Measurements from ENCODE around the gene PRRG4.

The PRRG4 gene

DNA sequence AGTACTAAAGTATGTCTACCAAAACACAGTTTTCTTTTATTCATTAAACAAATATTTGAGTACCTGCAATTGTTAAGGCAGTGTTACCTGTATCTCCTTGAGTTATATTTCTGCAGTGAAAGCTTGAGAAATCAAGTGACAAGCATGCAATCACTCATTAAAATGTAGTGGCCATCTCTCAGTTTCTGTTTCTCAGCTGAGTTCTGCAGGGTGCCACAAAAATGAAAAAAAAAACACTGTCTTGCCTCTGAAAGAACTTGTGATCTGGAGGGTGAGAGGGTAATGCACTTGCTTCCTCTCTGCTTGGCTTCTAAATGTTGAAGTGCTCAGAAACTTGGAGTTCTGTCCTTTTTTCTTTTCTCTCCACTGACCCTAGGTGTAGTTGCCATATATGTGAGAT, 69.7 kb downstream of the PRRG4 start:
- TF ChIP-seq, protein P1, sequence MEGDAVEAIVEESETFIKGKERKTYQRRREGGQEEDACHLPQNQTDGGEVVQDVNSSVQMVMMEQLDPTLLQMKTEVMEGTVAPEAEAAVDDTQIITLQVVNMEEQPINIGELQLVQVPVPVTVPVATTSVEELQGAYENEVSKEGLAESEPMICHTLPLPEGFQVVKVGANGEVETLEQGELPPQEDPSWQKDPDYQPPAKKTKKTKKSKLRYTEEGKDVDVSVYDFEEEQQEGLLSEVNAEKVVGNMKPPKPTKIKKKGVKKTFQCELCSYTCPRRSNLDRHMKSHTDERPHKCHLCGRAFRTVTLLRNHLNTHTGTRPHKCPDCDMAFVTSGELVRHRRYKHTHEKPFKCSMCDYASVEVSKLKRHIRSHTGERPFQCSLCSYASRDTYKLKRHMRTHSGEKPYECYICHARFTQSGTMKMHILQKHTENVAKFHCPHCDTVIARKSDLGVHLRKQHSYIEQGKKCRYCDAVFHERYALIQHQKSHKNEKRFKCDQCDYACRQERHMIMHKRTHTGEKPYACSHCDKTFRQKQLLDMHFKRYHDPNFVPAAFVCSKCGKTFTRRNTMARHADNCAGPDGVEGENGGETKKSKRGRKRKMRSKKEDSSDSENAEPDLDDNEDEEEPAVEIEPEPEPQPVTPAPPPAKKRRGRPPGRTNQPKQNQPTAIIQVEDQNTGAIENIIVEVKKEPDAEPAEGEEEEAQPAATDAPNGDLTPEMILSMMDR (conservative IDR thresholded peaks at IDR 0.05), result no peak
- no peak overlapping the region for H3K27ac ChIP-seq

DNA sequence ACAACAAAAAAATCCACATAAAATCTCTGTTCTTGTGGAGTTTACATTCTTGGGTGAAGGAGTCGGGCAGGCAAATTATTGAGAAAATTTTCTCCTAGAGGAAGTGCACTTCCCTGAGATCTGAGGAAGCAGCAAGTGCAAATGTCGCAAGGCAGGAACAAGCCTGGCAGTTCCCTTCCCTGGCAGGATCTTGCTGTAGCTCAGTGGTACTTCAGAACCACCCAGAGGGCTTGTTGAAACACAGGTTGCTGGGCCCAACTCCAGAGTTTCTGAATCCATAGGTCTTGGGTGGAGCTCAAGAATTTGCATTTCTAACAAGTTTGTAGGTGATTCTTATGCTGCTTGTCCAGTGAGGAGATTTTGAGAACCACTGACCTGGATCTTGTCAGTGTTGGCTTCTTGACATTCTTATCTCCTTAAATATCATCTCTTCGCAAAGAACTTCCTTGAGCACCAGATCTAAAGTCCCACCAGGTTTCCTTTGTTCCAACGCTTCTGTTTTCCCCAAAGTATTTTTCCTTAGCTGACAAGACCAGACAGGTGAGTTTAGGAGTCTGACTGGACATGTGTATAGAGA, 72.5 kb downstream of the PRRG4 start:
- TF ChIP-seq, protein P1 (conservative IDR thresholded peaks at IDR 0.05), result no peak
- no peak overlapping the region for H3K27ac ChIP-seq

DNA sequence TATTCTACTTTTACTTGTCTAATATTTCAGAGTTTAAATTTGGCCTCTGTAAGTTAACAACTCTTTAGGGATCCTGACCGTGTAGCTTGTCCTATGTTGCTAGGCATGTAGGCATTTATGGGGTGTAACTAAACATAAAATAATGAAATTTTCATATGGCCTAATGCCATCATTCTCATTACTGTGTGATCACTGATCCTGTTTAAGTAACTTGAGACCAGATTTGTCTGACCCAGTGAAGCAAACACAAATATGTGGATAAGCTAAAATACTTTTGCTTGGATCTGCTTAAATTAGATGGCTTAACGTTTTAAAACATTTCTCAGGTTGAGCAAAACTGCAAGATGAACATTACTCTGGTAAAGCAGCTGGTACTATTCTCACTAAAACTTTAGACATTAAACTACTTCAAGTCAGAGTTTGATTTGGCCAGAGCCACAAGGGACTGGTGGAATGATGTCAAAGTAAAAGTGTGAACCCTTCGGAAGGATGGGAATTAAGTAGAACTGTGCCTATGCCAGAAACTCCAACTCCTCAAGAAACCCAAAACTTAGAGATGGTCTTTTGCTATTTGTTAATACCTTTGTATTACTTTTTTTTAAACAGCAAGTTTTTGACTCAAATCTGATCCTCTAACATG, 75.4 kb downstream of the PRRG4 start:
- H3K27ac ChIP-seq, result no peak overlapping the region
- TF ChIP-seq, protein P1 (conservative IDR thresholded peaks at IDR 0.05), result no peak

Data from VCaP (cell line).